Myometrial cell (primary cell): ENCODE data around the gene MPDU1. TPM values are rescaled to one million over a fixed set of nuclear protein-coding genes. Genes with fewer than 3 reads are reported as not detected.

Experiments
- total RNA-seq: library from RNA; depleted of rRNA; stranded (reverse); fragments of >200 nt; gene quantifications from 2 replicates; pipeline ENCODE4 v1.2.3, GENCODE V29; 2015

MPDU1 gene
- 280 and 394 TPM in 2 replicates for total RNA-seq

GRCh38 chr17:7583253-7584109 lies at the start of gene MPDU1:
Gene MPDU1, plus strand, starts transcription at chr17:7583852. Its CDS starts 11 bp downstream, at chr17:7583863.

GRCh38 chr17:7548585-7549400 lies 34.9 kb upstream of the MPDU1 start, which contains the start of gene TNFSF12:
Gene TNFSF12, plus strand, starts transcription at chr17:7549058. Its CDS starts 96 bp downstream, at chr17:7549154.

GRCh38 chr17:7558544-7559319 lies 24.9 kb upstream of the MPDU1 start, which contains the start of gene TNFSF13:
Gene TNFSF13, plus strand, starts transcription at chr17:7558750. Its CDS starts 290 bp downstream, at chr17:7559040.

GRCh38 chr17:7561589-7562207 lies 22.0 kb upstream of the MPDU1 start, which contains the start of gene SENP3:
Gene SENP3, plus strand, starts transcription at chr17:7561919. Its CDS starts 1,158 bp downstream, at chr17:7563077.

GRCh38 chr17:7579001-7579833 lies 4.4 kb upstream of the MPDU1 start, which contains the start of gene CD68:
Gene CD68, plus strand, starts transcription at chr17:7579638. Its CDS starts 40 bp downstream, at chr17:7579678.

GRCh38 chr17:7589891-7590691 lies 6.4 kb downstream of the MPDU1 start, which contains the start of gene SOX15:
Gene SOX15, minus strand, starts transcription at chr17:7590094. Its CDS starts 418 bp downstream, at chr17:7589676.

GRCh38 chr17:7614425-7615264 lies 31.0 kb downstream of the MPDU1 start, which contains the start of gene FXR2:
Gene FXR2, minus strand, starts transcription at chr17:7614897. Its CDS starts 365 bp downstream, at chr17:7614532.

GRCh38 chr17:7627250-7628121 lies 43.8 kb downstream of the MPDU1 start, which contains the start of gene SAT2:
Gene SAT2, minus strand, starts transcription at chr17:7627821. Its CDS starts 186 bp downstream, at chr17:7627635.

GRCh38 chr17:7629939-7630571 lies 46.4 kb downstream of the MPDU1 start, which contains the start of gene SHBG:
Gene SHBG, plus strand, starts transcription at chr17:7630135. Its CDS starts 38 bp downstream, at chr17:7630173.

Other genes with a start within 250 kb of the MPDU1 start
- gene ACAP1, start 247.3 kb upstream of the MPDU1 start, total RNA-seq, result 0.71 and 2.3 TPM in 2 replicates
- 15.6 and 17.5 TPM in 2 replicates for gene KCTD11, start 231.7 kb upstream of the MPDU1 start, total RNA-seq
- not detected in 2 replicates for gene TMEM95, start 228.7 kb upstream of the MPDU1 start, total RNA-seq
- 0.18 and 0.29 TPM in 2 replicates for gene TNK1, start 202.8 kb upstream of the MPDU1 start, total RNA-seq
- 60.4 and 85.3 TPM in 2 replicates for gene PLSCR3, start 189.3 kb upstream of the MPDU1 start, total RNA-seq
- 160 and 240 TPM in 2 replicates for gene TMEM256, start 179.8 kb upstream of the MPDU1 start, total RNA-seq
- gene NLGN2, start 176.0 kb upstream of the MPDU1 start, total RNA-seq, result 18.3 and 20.2 TPM in 2 replicates
- gene SPEM1, start 163.5 kb upstream of the MPDU1 start, total RNA-seq, result not detected in 2 replicates
- gene SPEM2, start 158.2 kb upstream of the MPDU1 start, total RNA-seq, result not detected in 2 replicates
- not detected in 2 replicates for gene SPEM3, start 155.0 kb upstream of the MPDU1 start, total RNA-seq
- 1.7 and 3.4 TPM in 2 replicates for gene TMEM102, start 148.4 kb upstream of the MPDU1 start, total RNA-seq
- gene FGF11, start 144.3 kb upstream of the MPDU1 start, total RNA-seq, result 0.29 and 1.1 TPM in 2 replicates
- 3.5 and 7.1 TPM in 2 replicates for gene CHRNB1, start 138.8 kb upstream of the MPDU1 start, total RNA-seq
- 23.2 and 24.2 TPM in 2 replicates for gene ZBTB4, start 104.2 kb upstream of the MPDU1 start, total RNA-seq
- not detected in 2 replicates for gene SLC35G6, start 102.4 kb upstream of the MPDU1 start, total RNA-seq
- gene POLR2A, start 99.5 kb upstream of the MPDU1 start, total RNA-seq, result 44.7 and 56.2 TPM in 2 replicates
- 30.6 and 36.5 TPM in 2 replicates for gene TNFSF12, start 34.8 kb upstream of the MPDU1 start, total RNA-seq
- 0.53 and 6.1 TPM in 2 replicates for gene TNFSF13, start 25.1 kb upstream of the MPDU1 start, total RNA-seq
- 71.2 and 76.1 TPM in 2 replicates for gene SENP3, start 21.9 kb upstream of the MPDU1 start, total RNA-seq
- 47.6 and 49.6 TPM in 2 replicates for gene CD68, start 4.2 kb upstream of the MPDU1 start, total RNA-seq
- 2.5 TPM in 1 of 2 replicates, not detected in the other for gene SOX15, start 6.2 kb downstream of the MPDU1 start, total RNA-seq
- gene FXR2, start 31.0 kb downstream of the MPDU1 start, total RNA-seq, result 38.8 and 64.9 TPM in 2 replicates
- 43.4 and 46.1 TPM in 2 replicates for gene SAT2, start 44.0 kb downstream of the MPDU1 start, total RNA-seq
- gene SHBG, start 46.3 kb downstream of the MPDU1 start, total RNA-seq, result 11.8 TPM in 1 of 2 replicates, not detected in the other
- not detected in 2 replicates for gene ATP1B2, start 67.1 kb downstream of the MPDU1 start, total RNA-seq
- gene TP53, start 103.6 kb downstream of the MPDU1 start, total RNA-seq, result 33.0 and 41.8 TPM in 2 replicates
- 16.7 and 18.8 TPM in 2 replicates for gene WRAP53, start 104.6 kb downstream of the MPDU1 start, total RNA-seq
- gene EFNB3, start 121.3 kb downstream of the MPDU1 start, total RNA-seq, result 0.18 TPM in 1 of 2 replicates, not detected in the other
- 0.18 and 0.29 TPM in 2 replicates for gene DNAH2, start 133.9 kb downstream of the MPDU1 start, total RNA-seq